Hepatocyte (in vitro differentiated cells): ENCODE data around the gene C6orf89. TPM values are rescaled to one million over a fixed set of nuclear protein-coding genes. Genes with fewer than 3 reads are reported as not detected.
"Not testable (repeated sequence)": the region's sequence is repeated elsewhere in the genome, so short reads cannot be mapped to it uniquely, and the experiment has no call there.

Experiments
- DNase-seq: peaks from one replicate; pipeline ENCODE4 v3.0.0-alpha.2; 2016; ENCODE audit warnings: low spot score
- H2AFZ ChIP-seq: fragments of 200-600 bp; sonication (generic); 2 replicates; pipeline ENCODE4 v1.6.0; 2016; ENCODE audit warnings: antibody characterized with exemption, mild to moderate bottlenecking
- H3K27ac ChIP-seq: fragments of 200-600 bp; sonication (generic); 2 replicates; pipeline ENCODE4 v1.5.1; 2016; ENCODE audit warnings: mild to moderate bottlenecking
- H3K27me3 ChIP-seq: fragments of 200-600 bp; sonication (generic); 2 replicates; pipeline ENCODE4 v1.6.1; 2016
- H3K36me3 ChIP-seq: fragments of 200-600 bp; sonication (generic); replicated peaks from 2 replicates; pipeline ENCODE4 v1.5.1; 2016; ENCODE audit warnings: low read depth; ENCODE audit not compliant: insufficient read depth
- H3K4me1 ChIP-seq: fragments of 200-600 bp; sonication (generic); 2 replicates; pipeline ENCODE4 v1.5.1; 2016; ENCODE audit warnings: mild to moderate bottlenecking, moderate library complexity; ENCODE audit not compliant: insufficient read depth
- H3K4me2 ChIP-seq: fragments of 200-600 bp; sonication (generic); 2 replicates; pipeline ENCODE4 v1.6.0; 2016
- H3K4me3 ChIP-seq: fragments of 200-600 bp; sonication (generic); 2 replicates; pipeline ENCODE4 v1.5.1; 2016; ENCODE audit warnings: mild to moderate bottlenecking
- H3K79me2 ChIP-seq: fragments of 200-600 bp; sonication (generic); 2 replicates; pipeline ENCODE4 v1.6.0; 2017; ENCODE audit warnings: mild to moderate bottlenecking
- H3K9me2 ChIP-seq: fragments of 200-600 bp; sonication (generic); replicated peaks from 2 replicates; pipeline ENCODE4 v1.6.0; 2017; ENCODE audit warnings: mild to moderate bottlenecking; ENCODE audit not compliant: insufficient read depth
- H3K9me3 ChIP-seq: fragments of 200-600 bp; sonication (generic); 2 replicates; pipeline ENCODE4 v1.5.1; 2016; ENCODE audit warnings: low read depth, mild to moderate bottlenecking
- H4K20me1 ChIP-seq: fragments of 200-600 bp; sonication (generic); 2 replicates; pipeline ENCODE4 v1.6.0; 2016; ENCODE audit warnings: mild to moderate bottlenecking; ENCODE audit not compliant: insufficient read depth, poor library complexity, severe bottlenecking
- CTCF ChIP-seq: fragments of 200-600 bp; sonication (generic); IDR thresholded peaks from 2 replicates; pipeline ENCODE4 v1.5.1; 2016; ENCODE audit warnings: antibody characterized with exemption, mild to moderate bottlenecking; ENCODE audit not compliant: poor library complexity
- EZH2 ChIP-seq: fragments of 200-600 bp; sonication (generic); IDR thresholded peaks from 2 replicates; pipeline ENCODE4 v1.6.1; 2016; ENCODE audit warnings: antibody characterized with exemption, mild to moderate bottlenecking, borderline replicate concordance
- EZH2phosphoT487 ChIP-seq: fragments of 200-600 bp; sonication (generic); IDR thresholded peaks from one replicate; pipeline ENCODE4 v1.6.1; 2018; ENCODE audit warnings: antibody characterized with exemption, mild to moderate bottlenecking, low read depth, moderate library complexity; ENCODE audit not compliant: unreplicated experiment, severe bottlenecking
- WGBS: methylation state at CpG from one replicate; pipeline ENCODE4 v1.1.6; 2016; ENCODE audit warnings: low lambda C conversion rate; ENCODE audit errors: missing lambda C conversion rate; 5-methylcytosine and 5-hydroxymethylcytosine counted together
- polyA plus RNA-seq: library from polyadenylated mRNA; unstranded; fragments of >200 nt; fragmentation: Nextera tagmentation; extraction: Ambion mirVana; gene quantifications from 2 replicates; pipeline ENCODE4 v1.2.1, GENCODE V29; 2016
- total RNA-seq: library from RNA; depleted of rRNA; stranded (reverse); fragments of >200 nt; gene quantifications from 2 replicates; pipeline ENCODE4 v1.2.3, GENCODE V29; 2014

C6orf89 gene
- total and polyA plus RNA-seq, 2 experiments from 2014 or later, result 39.6 to 45.2 TPM

- Histone ChIP-seq H3K4me2 (no peak overlapping the region), H3K4me1 (peaks cover 3% of the 10 kb centered on the region), H4K20me1 (no peaks in the 10 kb centered on the region), H3K27me3 (no peaks in the 10 kb centered on the region), H3K79me2 (no peaks in the 10 kb centered on the region), H3K9me2 (no peaks in the 10 kb centered on the region), H3K27ac (no peak overlapping the region), H3K4me3 (no peak overlapping the region), H3K36me3 (no peaks in the 10 kb centered on the region), H2AFZ (no peak overlapping the region), H3K9me3 (no peaks in the 10 kb centered on the region)
- no peak for DNase-seq
- WGBS, result 93% methylated on average over 7 of the region's 7 CpGs
- TF ChIP-seq EZH2phosphoT487, result no peak
- no peak for TF ChIP-seq EZH2
Measured at GRCh38 chr6:36934901-36935300, 49.1 kb downstream of the C6orf89 start.

GRCh38 chr6:36936824-36937223 lies 51.1 kb downstream of the C6orf89 start:
- H3K27ac ChIP-seq, result no peak overlapping the region
- TF ChIP-seq CTCF (no peak), EZH2phosphoT487 (no peak), EZH2 (no peak)
- H3K9me2 ChIP-seq, result no peaks in the 10 kb centered on the region
- H4K20me1 ChIP-seq, result no peaks in the 10 kb centered on the region
- no peaks in the 10 kb centered on the region for H3K27me3 ChIP-seq
- H3K79me2 ChIP-seq, result no peaks in the 10 kb centered on the region
- DNase-seq, result no peak
- H3K9me3 ChIP-seq, result no peaks in the 10 kb centered on the region
- H2AFZ ChIP-seq, result no peak overlapping the region
- no peak overlapping the region for H3K4me3 ChIP-seq
- 87% methylated on average over 5 of the region's 5 CpGs for WGBS
- H3K4me2 ChIP-seq, result no peak overlapping the region
- no peaks in the 10 kb centered on the region for H3K36me3 ChIP-seq
- no peaks in the 10 kb centered on the region for H3K4me1 ChIP-seq

GRCh38 chr6:36937896-36938295 lies 52.1 kb downstream of the C6orf89 start:
- Histone ChIP-seq H3K36me3 (no peaks in the 10 kb centered on the region), H3K9me2 (no peaks in the 10 kb centered on the region), H3K79me2 (no peaks in the 10 kb centered on the region), H2AFZ (no peak overlapping the region), H3K9me3 (no peaks in the 10 kb centered on the region), H4K20me1 (no peaks in the 10 kb centered on the region), H3K4me2 (no peak overlapping the region), H3K4me1 (no peaks in the 10 kb centered on the region), H3K27me3 (no peaks in the 10 kb centered on the region), H3K27ac (no peak overlapping the region), H3K4me3 (no peak overlapping the region)
- WGBS, result 97% methylated on average over 6 of the region's 6 CpGs
- DNase-seq, result no peak
- no peak for TF ChIP-seq EZH2phosphoT487
- TF ChIP-seq CTCF, result no peak
- no peak for TF ChIP-seq EZH2

- Histone ChIP-seq H3K27ac (no peak overlapping the region), H3K4me2 (no peak overlapping the region), H3K4me3 (no peak overlapping the region), H4K20me1 (no peaks in the 10 kb centered on the region), H3K36me3 (no peaks in the 10 kb centered on the region), H3K4me1 (no peaks in the 10 kb centered on the region), H3K79me2 (no peaks in the 10 kb centered on the region), H3K9me2 (no peaks in the 10 kb centered on the region), H3K9me3 (no peaks in the 10 kb centered on the region), H3K27me3 (no peaks in the 10 kb centered on the region), H2AFZ (no peak overlapping the region)
- WGBS, result 87% methylated on average over 3 of the region's 4 CpGs
- TF ChIP-seq CTCF (no peak), EZH2 (no peak), EZH2phosphoT487 (no peak)
- DNase-seq, result no peak
Measured at GRCh38 chr6:36938536-36938935, 52.8 kb downstream of the C6orf89 start.

GRCh38 chr6:36939005-36939404 lies 53.3 kb downstream of the C6orf89 start:
- not testable (repeated sequence) for H3K4me3 ChIP-seq, H3K27me3 ChIP-seq, H4K20me1 ChIP-seq, H3K4me1 ChIP-seq, H3K9me3 ChIP-seq, H2AFZ ChIP-seq, H3K79me2 ChIP-seq, H3K36me3 ChIP-seq, H3K27ac ChIP-seq, H3K4me2 ChIP-seq, DNase-seq, H3K9me2 ChIP-seq
- WGBS, result 88% methylated on average over 5 of the region's 5 CpGs
